ENCODE data around the gene GALNS.
"Not testable (repeated sequence)": the region's sequence is repeated elsewhere in the genome, so short reads cannot be mapped to it uniquely, and the experiment has no call there.

The GALNS gene

DNA sequence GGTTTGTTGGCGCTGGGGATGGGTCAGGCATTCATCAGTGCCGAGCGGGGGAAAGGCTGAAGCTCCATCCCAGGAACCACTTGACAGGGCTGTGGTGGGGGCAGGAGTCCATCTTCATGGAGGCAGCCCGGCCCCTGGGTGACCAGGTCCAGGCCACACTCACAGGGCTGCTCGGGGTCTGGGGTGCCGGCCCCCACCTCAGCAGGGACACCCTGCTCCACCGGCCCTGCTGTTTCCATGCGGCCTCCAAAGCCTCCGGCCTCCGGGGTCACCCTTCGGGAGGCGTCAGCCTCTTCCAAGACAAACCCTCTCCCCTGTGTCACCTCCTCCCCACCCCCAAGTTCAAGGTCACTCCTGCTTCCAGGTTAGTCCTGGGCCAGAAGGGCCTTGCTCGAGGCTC is 22.1 kb downstream of the GALNS start:
- DNase-seq = no peak

GRCh38 chr16:88833086-88833485 is 23.7 kb downstream of the GALNS start:
- no peak for DNase-seq

- DNase-seq = no peak
These were observed 24.9 kb downstream of the GALNS start for GRCh38 chr16:88831838-88832237.

DNA sequence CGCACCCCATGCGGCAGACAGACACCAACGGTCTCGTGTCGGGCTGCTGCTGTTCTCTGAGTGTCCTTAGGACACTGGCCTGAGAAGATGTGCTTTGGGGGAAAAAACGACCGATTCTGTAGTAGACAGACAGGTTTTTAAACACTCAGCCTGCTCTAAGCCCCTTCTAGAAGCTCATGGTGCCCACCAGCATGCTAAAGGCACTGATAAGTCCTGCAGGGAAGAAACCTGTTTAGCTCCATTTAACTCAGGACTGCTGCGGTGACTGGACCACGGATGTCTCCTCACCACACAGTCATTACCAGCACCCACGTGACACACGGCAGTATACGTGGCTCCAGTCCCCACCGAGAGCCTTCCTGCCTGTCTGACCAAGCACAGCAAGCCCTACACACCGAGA is 26.0 kb downstream of the GALNS start:
- no peak for DNase-seq

GRCh38 chr16:88830258-88830657 is 26.5 kb downstream of the GALNS start:
- no peak for DNase-seq

- DNase-seq = no peak
These were observed 28.0 kb downstream of the GALNS start for GRCh38 chr16:88828711-88829110.

DNA sequence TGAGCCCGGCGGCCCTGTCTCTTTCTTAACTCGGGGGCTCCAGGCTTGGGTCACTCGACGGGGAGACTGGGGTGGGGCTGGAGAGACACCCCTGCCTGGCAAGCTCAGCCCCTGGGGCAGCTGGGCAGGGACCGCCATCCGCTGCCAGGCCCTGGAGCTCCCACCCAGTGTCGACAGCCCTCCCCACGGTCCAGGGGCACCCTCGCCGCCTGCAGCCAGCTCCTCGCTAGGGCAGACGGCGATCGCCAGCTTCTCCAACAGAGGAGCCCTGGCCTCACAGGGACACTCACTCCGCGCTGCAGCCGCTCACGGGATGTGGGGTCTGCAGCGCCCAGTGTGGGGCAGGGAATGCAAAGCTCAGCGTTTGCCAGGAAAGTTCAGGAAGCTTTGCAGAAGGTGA is 29.0 kb downstream of the GALNS start:
- DNase-seq = no peak

DNA sequence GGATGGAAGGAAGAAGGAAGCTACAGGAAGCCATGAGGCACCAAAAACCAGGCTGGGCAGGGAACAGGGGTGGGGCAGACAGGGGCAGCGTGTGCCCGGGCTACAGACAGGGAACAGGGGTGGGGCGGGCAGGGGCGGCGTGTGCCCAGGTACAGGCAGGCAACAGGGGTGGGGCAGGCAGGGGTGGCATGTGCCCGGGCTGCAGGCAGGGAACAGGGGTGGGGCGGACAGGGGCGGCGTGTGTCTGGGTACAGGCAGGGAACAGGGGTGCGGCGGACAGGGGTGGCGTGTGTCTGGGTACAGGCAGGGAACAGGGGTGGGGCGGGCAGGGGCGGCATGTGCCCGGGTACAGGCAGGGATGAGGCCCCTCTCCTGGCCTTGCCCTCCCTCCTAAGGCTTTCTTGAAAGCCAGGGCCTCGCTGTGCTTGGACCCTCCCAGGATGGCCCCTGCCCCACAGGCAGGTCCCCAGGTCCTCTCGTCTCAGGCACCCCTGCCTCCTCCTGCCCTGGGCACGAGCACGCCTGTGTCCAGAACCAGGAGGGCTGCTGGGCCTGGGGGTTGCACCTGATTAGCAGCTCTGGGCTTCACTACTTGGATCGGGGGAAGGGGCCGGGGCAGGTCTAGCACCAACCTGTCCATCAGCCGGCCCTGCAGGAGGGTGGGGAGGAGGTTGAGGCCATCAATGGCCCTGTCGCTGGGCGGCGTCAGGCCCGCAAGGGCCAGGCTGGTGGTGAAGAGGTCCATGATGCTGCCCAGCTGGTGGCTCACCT is 30.5 kb downstream of the GALNS start:
- no peak for DNase-seq

DNA sequence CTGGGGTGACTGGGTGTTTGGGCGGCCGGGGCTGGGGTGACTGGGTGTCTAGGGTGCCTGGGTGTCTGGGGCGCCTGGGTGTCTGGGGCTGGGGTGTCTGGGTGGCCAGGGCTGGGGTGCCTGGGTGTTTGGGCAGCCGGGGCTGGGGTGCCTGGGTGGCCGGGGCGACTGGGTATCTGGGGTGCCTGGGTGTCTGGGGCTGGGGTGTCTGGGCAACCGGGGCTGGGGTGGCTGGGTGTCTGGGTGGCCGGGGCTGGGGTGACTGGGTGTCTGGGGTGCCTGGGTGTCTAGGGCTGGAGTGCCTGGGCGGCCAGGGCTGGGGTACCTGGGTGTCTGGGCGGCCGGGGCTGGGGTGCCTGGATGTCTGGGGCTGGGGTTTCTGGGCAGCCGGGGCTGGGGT is 31.6 kb downstream of the GALNS start:
- DNase-seq = no peak

DNA sequence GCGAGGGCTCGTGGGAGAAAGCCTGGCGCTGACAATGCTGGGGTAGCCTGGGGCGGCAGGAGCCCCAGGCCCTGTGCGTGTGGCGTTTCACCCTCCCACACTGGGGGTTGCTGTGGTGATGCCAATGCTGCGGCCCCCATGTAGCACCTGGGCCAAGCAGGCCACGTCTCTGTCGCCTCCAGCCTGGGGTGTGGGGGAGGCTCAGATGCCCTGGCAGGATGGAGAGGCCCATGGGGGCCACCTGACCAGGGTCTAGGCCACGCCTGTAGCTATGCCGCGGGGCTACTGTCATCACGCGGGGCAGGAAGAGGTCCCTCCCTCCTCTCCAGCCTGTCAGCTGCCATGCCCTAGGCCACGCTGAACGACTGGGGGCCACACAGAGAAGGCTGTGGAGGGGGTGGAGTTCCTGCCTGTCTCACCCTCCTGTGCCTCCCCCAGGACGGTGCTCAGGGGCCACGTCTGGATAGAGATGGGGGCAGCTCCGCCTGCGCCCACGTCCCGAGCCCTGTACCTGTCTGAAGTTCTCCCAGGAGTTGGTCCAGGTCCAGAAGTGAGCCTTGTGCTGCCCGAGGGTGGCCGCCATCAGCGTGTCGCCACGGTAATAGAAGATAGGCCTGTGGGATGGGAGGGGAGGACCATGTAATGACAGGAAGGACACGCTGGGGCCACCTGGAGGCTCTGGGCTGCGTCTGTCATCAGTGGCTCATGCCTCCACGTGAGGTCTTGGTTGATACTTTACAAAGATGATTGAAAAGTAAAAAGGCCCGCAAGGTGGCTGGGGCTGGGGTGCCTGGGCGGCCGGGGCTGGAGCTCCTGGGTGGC is 32.3 kb downstream of the GALNS start:
- no peak for DNase-seq

- DNase-seq = not testable (repeated sequence)
These were observed 33.1 kb downstream of the GALNS start for GRCh38 chr16:88823646-88824045.

- no peak for DNase-seq
These were observed 34.3 kb downstream of the GALNS start for GRCh38 chr16:88822281-88823040.

DNA sequence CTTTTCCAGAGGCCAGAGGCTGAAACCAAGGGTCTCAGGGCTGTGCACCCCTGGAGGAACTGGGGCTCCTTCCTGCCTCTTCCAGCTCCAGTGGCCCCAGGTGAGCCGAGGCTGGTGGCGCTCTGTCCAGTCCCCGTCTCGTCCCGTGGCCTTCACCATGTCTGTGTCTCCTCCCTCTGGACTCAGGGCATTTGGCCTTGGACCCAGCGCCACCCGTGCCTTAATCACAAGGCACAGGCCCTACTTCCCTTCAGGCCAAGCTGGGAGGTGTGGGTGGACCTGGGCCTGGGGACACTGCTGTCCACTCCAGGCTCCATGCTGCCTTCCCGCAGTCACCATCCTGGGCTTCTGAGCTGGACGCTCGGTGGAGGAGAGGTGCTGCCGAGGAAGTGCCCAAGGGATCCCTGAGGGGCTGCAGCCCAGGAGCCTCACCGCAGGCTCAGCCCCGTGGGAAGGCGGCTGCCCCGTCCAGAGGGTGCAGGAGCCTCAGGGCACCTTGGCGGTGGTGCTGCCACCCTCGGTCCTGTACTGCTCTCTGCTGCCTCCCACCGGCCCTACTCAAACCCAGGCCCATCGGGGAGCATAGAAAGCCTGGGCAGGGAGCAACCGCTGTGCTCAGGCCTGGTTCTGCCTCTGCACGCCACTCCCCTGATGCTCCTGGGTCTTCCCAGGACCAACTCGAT is 35.4 kb downstream of the GALNS start:
- no peak for DNase-seq

- no peak for DNase-seq
These were observed 36.2 kb downstream of the GALNS start for GRCh38 chr16:88820385-88821025.

DNA sequence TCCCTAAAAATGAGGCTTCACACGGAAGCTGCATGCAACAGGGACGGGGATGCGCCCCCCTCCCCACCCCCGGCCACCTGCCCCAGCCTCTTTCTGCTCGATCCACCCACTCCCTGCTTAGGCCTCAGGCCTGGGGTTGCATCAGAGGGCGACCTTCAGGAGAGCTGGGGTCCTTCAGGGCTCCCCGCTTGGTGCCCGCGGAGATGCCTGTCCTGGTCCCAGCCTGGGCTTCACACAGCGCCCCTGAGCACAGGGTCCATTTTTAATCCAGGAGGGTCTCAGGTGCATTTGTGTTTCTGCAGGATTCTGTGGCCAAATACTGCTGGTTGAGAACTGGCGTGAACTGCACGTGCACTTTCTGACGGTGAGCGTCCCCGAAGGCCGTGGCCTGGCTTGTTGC is 37.6 kb downstream of the GALNS start:
- no peak for DNase-seq

DNA sequence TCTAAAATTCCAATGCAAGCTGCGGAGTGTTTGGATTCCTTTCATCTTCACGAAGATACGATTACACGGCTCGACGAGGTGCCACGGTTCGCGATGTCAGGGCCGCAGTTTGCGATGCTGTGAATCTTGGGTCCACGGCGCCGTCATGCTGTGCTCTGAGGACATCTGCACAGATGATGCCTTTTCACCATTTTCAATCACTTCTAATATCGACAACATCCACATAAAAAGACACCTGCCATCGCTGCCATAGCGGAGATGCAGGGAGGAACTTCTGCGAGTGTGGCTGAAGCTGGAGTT is 38.2 kb downstream of the GALNS start:
- no peak for DNase-seq

GRCh38 chr16:88817785-88818574 is 38.8 kb downstream of the GALNS start:
- DNase-seq = no peak

GRCh38 chr16:88816736-88817535 is 39.8 kb downstream of the GALNS start:
- DNase-seq = no peak

DNA sequence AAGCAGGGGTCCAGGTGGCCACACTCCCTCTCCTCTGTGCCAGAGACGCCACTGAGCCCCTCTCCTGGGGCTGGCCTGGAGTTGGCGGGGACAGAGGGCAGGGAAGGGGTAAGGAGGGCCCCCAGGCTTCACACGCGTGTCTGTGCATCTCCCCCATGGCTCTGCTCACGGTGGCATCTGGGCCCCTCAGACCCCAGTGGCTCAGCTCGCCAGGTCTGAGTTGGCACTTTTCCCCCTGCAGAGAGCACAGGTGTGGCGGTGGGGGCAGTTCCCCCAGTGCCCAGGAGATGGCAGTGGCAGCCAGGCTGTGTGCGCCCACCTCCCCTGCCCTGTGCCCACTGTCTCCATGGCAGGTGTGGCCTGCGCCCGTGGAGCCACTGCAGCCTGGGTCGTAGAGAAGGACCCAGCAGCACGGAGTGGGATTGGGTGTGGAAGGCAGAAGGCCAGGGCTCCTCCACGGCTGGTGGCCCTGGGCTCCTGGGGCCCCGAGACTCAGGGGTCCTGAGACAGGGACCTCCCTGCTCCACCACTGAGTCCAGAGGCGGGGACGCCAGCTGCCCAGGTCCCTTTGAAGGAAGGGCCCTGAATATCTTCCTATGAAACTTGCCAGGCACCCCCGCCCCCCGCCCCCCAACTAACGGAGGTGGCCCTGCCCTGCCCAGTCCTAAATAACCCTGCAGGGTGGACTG is 40.7 kb downstream of the GALNS start:
- peak; percentile 70 to 74 for DNase-seq

DNA sequence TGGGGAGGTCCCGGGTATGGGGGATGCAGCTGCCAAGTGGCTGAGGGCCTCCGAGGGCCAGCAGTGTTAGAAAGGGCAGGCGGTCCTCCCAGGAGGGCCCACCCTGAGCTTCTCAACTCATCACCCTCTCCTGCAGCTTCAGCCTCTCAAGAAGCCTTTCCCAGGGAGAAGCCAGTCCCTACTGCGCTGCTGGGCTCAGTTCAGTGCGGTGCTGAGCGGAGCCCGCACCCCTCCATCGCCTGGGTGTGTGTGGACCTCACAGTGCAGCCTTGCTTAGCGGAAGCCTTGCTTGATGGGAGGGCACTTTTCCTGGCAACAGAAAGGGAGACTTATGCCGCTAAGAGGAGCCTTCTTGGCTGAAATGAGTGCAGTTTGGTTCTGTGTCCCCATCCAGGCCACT is 41.5 kb downstream of the GALNS start:
- no peak for DNase-seq

All from stimulated activated CD4-positive, alpha-beta T cell treated with anti-CD3 and anti-CD28 coated beads, Interleukin-2, amount 100 ng/mL, for 24 hours (primary cell).